ENCODE results near the gene PRAMEF1. TPM values are rescaled to one million over a fixed set of nuclear protein-coding genes. Genes with fewer than 3 reads are reported as not detected.

PRAMEF1 gene
- polyA plus RNA-seq, 1 donor (not counting 4 experiments of a cell fraction or from before 2014, with no cell fraction given), result not detected

GRCh38 chr1:12771186-12771585 lies 20.0 kb upstream of the PRAMEF1 start:
- no peaks in the 10 kb centered on the region for H3K36me3 ChIP-seq (ENCODE audit: control insufficient read depth in 2 of 2, extremely low read depth in 1 of 2, insufficient read depth in 2 of 2, low read length in 2 of 2)
- no peaks in the 10 kb centered on the region for H3K4me1 ChIP-seq (ENCODE audit: control insufficient read depth, extremely low read depth, insufficient read depth, low read length)
- TF ChIP-seq EZH2 (IDR thresholded peaks at IDR 0.05; ENCODE audit: low read length), result no peak
- no peak for TF ChIP-seq CTCF (optimal IDR thresholded peaks at IDR 0.05 in 1 of 3, IDR thresholded peaks at IDR 0.05 in 1 of 3, conservative IDR thresholded peaks at IDR 0.05 in 1 of 3; ENCODE audit: extremely low read depth in 1 of 3, insufficient read depth in 2 of 3, low read length in 3 of 3)
- no peaks in the 10 kb centered on the region for H3K79me2 ChIP-seq (ENCODE audit: control insufficient read depth, insufficient read depth, low read length)
- no peak overlapping the region for H3K4me2 ChIP-seq (ENCODE audit: control insufficient read depth, extremely low read depth, insufficient read depth, low read depth, low read length)
- DNase-seq (ENCODE audit: low read depth, low spot score) (no peak), FAIRE-seq (no peak)
- no peaks in the 10 kb centered on the region for H3K27me3 ChIP-seq (ENCODE audit: control insufficient read depth, extremely low read depth, insufficient read depth, low read length)
- H3K9ac ChIP-seq (ENCODE audit: control insufficient read depth, extremely low read depth, insufficient read depth, low read length), result no peak overlapping the region
- no peaks in the 10 kb centered on the region for H4K20me1 ChIP-seq (ENCODE audit: control insufficient read depth, extremely low read depth, insufficient read depth, low read length)
- dilution Hi-C loops (cut with MboI; ENCODE audit: extremely low pct_ligation_motif_present, low sequenced_read_pairs), result no loop called here
- H3K4me3 ChIP-seq (ENCODE audit: control insufficient read depth in 2 of 3, extremely low read depth in 1 of 3, insufficient read depth in 2 of 3, low read depth in 1 of 3, low read length in 3 of 3), result no peak overlapping the region
- H3K9me1 ChIP-seq (ENCODE audit: control insufficient read depth, extremely low read depth, insufficient read depth, low read length), result no peaks in the 10 kb centered on the region
- H2AFZ ChIP-seq (ENCODE audit: control insufficient read depth, low read length), result no peak overlapping the region
- no peak overlapping the region for H3K27ac ChIP-seq (ENCODE audit: control insufficient read depth, insufficient read depth, low read length)
- H3K9me3 ChIP-seq (ENCODE audit: control insufficient read depth, low read depth, low read length), result no peaks in the 10 kb centered on the region

DNA sequence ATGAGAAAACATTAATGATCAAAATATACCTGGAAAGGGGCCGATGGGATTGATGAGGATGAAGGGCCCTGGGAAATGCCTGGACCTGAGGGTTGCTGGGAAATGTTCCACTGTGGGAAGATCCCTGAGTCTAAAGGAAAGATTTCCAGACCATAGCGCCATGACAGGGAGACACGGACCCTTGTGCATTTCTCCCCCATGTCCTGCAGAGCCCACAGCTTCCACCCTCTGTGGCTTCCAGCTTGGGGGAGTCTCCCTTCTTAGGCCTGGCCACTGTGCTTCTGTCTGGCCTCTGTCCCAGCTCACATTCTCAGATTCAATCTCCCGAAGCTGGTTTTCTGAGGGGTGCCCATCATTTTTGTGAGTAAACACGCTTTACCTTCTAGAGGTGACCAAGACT lies 18.7 kb upstream of the PRAMEF1 start:
- DNase-seq (ENCODE audit: low read depth, low spot score) (no peak), FAIRE-seq (no peak)
- Histone ChIP-seq H4K20me1 (ENCODE audit: control insufficient read depth, extremely low read depth, insufficient read depth, low read length) (no peaks in the 10 kb centered on the region), H3K4me3 (ENCODE audit: control insufficient read depth in 2 of 3, extremely low read depth in 1 of 3, insufficient read depth in 2 of 3, low read depth in 1 of 3, low read length in 3 of 3) (no peak overlapping the region), H3K79me2 (ENCODE audit: control insufficient read depth, insufficient read depth, low read length) (no peaks in the 10 kb centered on the region), H3K4me2 (ENCODE audit: control insufficient read depth, extremely low read depth, insufficient read depth, low read depth, low read length) (no peak overlapping the region), H3K9me1 (ENCODE audit: control insufficient read depth, extremely low read depth, insufficient read depth, low read length) (no peaks in the 10 kb centered on the region), H3K9ac (ENCODE audit: control insufficient read depth, extremely low read depth, insufficient read depth, low read length) (no peak overlapping the region), H3K36me3 (ENCODE audit: control insufficient read depth in 2 of 2, extremely low read depth in 1 of 2, insufficient read depth in 2 of 2, low read length in 2 of 2) (no peaks in the 10 kb centered on the region), H3K4me1 (ENCODE audit: control insufficient read depth, extremely low read depth, insufficient read depth, low read length) (no peaks in the 10 kb centered on the region), H3K27ac (ENCODE audit: control insufficient read depth, insufficient read depth, low read length) (no peak overlapping the region), H2AFZ (ENCODE audit: control insufficient read depth, low read length) (no peak overlapping the region), H3K9me3 (ENCODE audit: control insufficient read depth, low read depth, low read length) (no peaks in the 10 kb centered on the region), H3K27me3 (ENCODE audit: control insufficient read depth, extremely low read depth, insufficient read depth, low read length) (no peaks in the 10 kb centered on the region)
- dilution Hi-C loops (cut with MboI; ENCODE audit: extremely low pct_ligation_motif_present, low sequenced_read_pairs), result no loop called here
- TF ChIP-seq CTCF (optimal IDR thresholded peaks at IDR 0.05 in 1 of 3, IDR thresholded peaks at IDR 0.05 in 1 of 3, conservative IDR thresholded peaks at IDR 0.05 in 1 of 3; ENCODE audit: extremely low read depth in 1 of 3, insufficient read depth in 2 of 3, low read length in 3 of 3) (no peak), EZH2 (IDR thresholded peaks at IDR 0.05; ENCODE audit: low read length) (no peak)

Data from keratinocyte (primary cell).